Effector memory CD4-positive, alpha-beta T cell (primary cell): ENCODE results near the gene KIF3C.

Source experiments
- DNase-seq, 3 donors: peaks; one replicate each; pipeline ENCODE4 v3.0.0-alpha.2; 2020
- H3K27ac ChIP-seq: 2 replicates; pipeline ENCODE4 v1.7.0; 2013; ENCODE audit warnings: mild to moderate bottlenecking, low read length, moderate library complexity; ENCODE audit not compliant: insufficient read depth, poor library complexity, severe bottlenecking
- H3K27me3 ChIP-seq: replicated peaks from 2 replicates; pipeline ENCODE4 v1.7.0; 2013; ENCODE audit warnings: mild to moderate bottlenecking, low read length; ENCODE audit not compliant: insufficient read depth, control insufficient read depth, poor library complexity, severe bottlenecking
- H3K36me3 ChIP-seq: 2 replicates; pipeline ENCODE4 v1.7.0; 2013; ENCODE audit warnings: mild to moderate bottlenecking, low read length, moderate library complexity; ENCODE audit not compliant: control insufficient read depth, insufficient read depth
- H3K4me1 ChIP-seq: 2 replicates; pipeline ENCODE4 v1.7.0; 2013; ENCODE audit warnings: low read length, mild to moderate bottlenecking; ENCODE audit not compliant: control insufficient read depth, insufficient read depth, poor library complexity, severe bottlenecking
- H3K4me3 ChIP-seq: 2 replicates; pipeline ENCODE4 v1.7.0; 2013; ENCODE audit warnings: low read length, low read depth, mild to moderate bottlenecking; ENCODE audit not compliant: insufficient read depth, poor library complexity, severe bottlenecking
- H3K9me3 ChIP-seq: 2 replicates; pipeline ENCODE4 v1.7.0; 2013; ENCODE audit warnings: mild to moderate bottlenecking, low read length, moderate library complexity; ENCODE audit not compliant: control insufficient read depth

Gene KIF3C

DNA sequence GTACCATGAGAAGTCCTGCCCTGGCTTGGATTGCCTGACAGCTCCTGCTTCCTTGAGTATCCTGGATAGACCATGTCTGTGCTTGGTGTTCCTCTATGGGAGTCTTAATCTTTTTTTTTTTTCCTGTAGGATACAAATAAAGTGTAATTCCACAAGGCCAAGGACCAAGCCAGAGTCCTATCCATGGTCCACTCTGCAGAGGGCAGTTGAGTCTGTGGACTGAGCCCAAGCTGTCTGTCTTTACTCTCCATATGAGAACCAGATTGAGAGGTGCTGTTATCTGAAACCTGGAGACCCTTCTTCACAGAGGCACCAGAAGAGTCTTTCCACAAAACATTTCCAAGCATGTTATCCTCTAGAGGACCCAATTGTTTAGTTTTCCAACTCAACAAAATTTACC is 1.4 kb upstream of the KIF3C start:
- peaks cover 8% of the 10 kb centered on the region for H3K4me1 ChIP-seq
- no peak overlapping the region for H3K4me3 ChIP-seq
- H3K9me3 ChIP-seq = no peaks in the 10 kb centered on the region
- DNase-seq = no peak
- H3K36me3 ChIP-seq = no peaks in the 10 kb centered on the region
- no peaks in the 10 kb centered on the region for H3K27me3 ChIP-seq
- H3K27ac ChIP-seq = no peak overlapping the region

DNA sequence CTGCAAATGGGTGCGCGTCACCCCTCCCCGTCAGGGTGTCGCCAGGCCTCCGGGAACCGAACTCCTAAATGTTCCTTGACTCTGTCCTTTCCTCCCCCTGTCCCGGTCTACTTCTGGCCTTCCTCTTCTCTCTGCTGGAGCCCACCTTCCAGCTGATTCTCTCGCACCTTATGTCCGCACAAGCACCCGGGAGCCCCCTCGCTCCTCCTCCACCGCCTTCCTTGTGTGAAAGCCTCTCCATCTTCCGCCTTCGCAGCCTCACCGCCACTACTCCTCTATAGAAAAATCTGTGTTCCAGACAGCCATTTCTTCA is 627 bp upstream of the KIF3C start:
- H3K27ac ChIP-seq = no peak overlapping the region

DNA sequence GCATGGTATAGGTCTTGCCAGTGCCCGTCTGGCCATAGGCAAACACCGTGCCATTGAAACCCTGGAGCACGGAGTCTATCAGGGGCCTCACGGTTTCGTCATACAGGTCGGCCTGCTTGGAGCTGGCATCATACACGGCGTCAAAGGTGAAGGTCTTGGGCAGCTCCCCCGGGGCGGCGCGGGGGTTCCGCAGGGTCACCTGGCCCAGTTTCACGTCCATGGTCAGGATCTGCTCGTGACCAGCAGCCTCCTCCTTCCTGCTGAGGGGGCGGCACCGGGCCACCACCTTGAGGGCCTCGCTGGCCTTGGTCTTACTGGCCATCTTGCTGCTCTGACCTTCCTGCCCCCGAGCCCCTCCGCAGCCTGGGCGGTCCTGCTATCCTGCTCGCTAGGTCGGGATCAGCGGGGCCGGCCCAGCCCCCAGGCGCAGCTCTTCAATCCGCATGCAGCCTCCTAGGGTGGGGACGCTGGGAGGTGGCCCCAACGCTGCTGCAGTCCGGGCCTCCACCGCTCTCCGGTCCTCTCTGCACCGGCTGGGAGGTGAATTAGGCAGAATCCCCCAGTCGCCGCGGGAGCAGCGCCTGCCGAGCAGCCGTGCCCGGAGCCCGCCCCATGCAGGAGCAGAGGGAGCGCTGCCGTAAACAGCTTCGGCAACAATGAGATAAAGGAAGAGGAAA is 563 bp downstream of the KIF3C start:
- no peaks in the 10 kb centered on the region for H3K27me3 ChIP-seq
- no peak for DNase-seq
- H3K4me1 ChIP-seq = peaks cover 8% of the 10 kb centered on the region
- H3K9me3 ChIP-seq = no peaks in the 10 kb centered on the region
- H3K27ac ChIP-seq = peak overlapping the region; percentile 42
- peak overlapping the region; percentile 69 for H3K4me3 ChIP-seq
- no peaks in the 10 kb centered on the region for H3K36me3 ChIP-seq

More for the DNA sequence above, 627 bp upstream of the KIF3C start:
- Histone ChIP-seq H3K4me3 (peak overlapping the region; percentile 69), H3K9me3 (no peaks in the 10 kb centered on the region), H3K36me3 (no peaks in the 10 kb centered on the region), H3K27me3 (no peaks in the 10 kb centered on the region), H3K4me1 (peaks cover 8% of the 10 kb centered on the region)
- DNase-seq = no peak

DNA sequence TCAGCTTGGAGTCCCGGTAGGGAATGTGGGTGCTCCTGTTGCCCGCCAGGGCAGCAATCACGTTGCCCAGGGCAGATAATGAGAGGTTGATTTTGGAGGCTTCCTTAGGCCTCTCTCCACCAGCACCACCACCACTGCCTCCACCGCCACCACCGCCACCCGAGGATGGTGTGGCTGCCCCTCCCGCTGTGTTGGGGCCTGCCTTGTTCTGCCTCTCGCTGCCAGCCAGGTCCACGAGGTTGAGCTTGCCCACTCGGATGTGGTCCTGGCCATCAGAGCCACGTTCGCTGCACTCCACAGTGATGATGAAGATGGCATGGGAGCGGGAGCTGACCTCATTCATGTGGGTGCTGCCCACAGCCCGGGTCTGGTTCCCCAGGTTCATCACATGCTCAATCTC is 1.3 kb downstream of the KIF3C start:
- DNase-seq = no peak
- H3K4me3 ChIP-seq = no peak overlapping the region
- H3K27ac ChIP-seq = no peak overlapping the region
- peaks cover 8% of the 10 kb centered on the region for H3K4me1 ChIP-seq
- no peaks in the 10 kb centered on the region for H3K27me3 ChIP-seq
- no peaks in the 10 kb centered on the region for H3K9me3 ChIP-seq
- no peaks in the 10 kb centered on the region for H3K36me3 ChIP-seq

DNA sequence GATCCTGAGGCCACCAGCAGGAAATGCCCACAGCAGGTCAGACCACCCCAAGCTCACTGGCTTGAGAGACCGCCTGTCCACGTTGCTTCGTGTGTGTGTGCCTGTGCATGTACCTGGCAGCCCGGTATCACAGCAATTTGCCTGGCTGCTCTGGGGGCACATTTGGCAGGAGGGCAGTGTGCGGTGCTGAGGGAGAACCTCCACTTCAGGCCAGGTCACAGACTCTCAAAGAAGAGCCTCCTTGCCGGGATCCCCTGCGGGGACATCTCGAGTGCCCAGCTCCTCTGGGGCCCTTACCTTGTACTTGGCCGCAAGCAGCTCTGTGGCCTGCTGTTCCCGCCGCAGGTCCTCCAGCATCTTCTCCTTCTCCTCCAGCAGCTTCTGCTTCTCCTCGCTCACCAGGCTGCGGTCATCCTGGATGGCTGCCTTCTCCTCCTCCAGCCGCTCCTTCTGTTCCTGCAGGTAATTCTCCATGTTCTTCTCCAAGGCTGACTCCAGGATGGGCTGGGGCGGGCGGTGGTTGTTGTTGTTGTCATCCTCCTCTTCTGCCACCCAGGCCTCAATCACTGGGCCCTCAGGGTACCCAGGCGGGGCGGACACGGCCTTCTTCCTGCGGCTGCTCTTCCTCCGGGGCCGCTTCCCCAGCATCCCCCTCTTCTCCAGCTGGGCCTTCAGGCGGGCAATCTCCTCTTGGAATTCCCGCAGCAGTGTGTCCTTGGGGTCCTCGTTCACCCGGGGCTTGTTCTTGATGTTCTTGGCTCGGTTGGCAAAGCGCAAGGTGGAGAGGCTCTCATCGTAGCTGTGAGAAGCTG is 2.0 kb downstream of the KIF3C start:
- H3K27me3 ChIP-seq = no peaks in the 10 kb centered on the region
- H3K4me1 ChIP-seq = peaks cover 8% of the 10 kb centered on the region
- H3K27ac ChIP-seq = no peak overlapping the region
- no peaks in the 10 kb centered on the region for H3K36me3 ChIP-seq
- no peak overlapping the region for H3K4me3 ChIP-seq
- DNase-seq = no peak
- no peaks in the 10 kb centered on the region for H3K9me3 ChIP-seq

DNA sequence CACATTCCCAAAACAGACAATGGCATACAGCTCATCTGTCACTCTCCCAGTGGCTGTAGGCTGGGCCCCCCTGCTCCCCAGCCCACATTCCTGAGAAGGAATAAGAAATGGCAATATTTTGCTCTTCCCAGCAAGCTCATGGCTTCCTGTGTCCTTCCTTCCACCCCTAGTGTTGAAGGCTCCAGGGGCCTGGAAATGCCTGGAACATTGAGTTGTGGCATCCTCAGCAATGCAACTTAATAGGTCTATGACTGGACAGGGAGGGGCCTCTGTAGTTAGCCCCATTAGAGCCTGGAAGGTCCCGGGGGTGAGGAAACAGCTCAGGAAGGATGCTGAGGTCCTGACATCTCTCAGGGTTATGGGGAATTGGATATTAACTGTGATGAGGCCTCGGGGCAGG is 3.3 kb downstream of the KIF3C start:
- Histone ChIP-seq H3K4me1 (peaks cover 8% of the 10 kb centered on the region), H3K9me3 (no peaks in the 10 kb centered on the region), H3K27me3 (no peaks in the 10 kb centered on the region), H3K4me3 (no peak overlapping the region), H3K27ac (no peak overlapping the region), H3K36me3 (no peaks in the 10 kb centered on the region)
- DNase-seq = no peak

DNA sequence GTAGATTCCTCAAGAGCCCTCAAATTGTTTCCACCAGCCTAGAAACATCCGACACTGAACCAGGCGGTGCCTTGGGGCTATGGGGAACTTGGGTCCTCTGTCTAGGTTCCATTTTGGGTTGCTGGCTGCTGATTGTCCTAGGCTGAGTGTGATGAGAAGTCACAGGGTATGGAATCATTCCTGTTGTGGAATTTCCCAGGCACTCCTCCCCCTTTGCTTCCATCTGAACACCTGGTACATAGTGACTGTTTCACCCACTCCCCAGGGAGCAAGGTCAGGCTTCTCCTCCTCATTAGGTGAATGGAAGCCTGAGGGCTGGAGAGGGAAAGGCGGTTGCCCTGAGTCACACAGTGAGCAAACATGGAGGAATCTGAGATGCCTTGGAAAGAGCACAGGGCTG is 4.5 kb downstream of the KIF3C start:
- Histone ChIP-seq H3K36me3 (no peaks in the 10 kb centered on the region), H3K27me3 (no peaks in the 10 kb centered on the region), H3K4me3 (no peak overlapping the region), H3K9me3 (no peaks in the 10 kb centered on the region), H3K4me1 (peaks cover 8% of the 10 kb centered on the region), H3K27ac (no peak overlapping the region)
- DNase-seq = no peak

DNA sequence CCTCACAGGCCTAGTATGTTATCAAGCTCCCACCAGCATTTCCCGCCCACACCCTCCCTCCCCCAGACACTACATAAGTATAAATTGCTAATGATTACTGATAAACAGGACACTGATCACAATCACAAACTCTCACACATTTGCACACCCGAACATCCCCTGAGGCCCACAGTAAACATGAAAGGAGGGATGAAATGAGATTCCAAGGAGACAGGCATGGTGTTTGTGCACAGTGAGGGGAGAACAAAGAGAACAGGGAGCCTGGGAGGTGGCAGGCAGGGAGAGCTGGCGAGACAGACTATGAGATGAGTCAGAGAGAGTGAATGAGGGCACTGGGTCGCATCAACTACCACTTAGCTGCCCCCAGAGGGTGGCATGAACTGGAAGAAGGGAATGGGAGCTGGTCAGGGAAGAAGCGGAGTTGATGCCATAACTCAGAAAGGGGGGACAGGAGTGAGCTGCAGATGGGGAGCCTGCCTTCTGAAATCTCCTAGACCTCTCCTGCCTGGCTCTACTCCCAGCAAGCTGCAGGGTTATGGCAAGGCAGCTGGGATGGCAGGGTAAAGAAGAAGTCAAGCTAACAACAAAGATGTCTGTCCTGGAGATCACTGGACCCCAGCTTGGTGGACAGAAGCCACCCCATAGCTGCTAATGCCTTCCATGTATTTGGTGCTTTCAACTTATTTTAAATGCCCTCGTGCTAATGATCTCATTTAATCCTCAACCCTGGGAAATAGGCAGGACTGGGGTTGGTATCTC is 5.1 kb downstream of the KIF3C start:
- Histone ChIP-seq H3K9me3 (no peaks in the 10 kb centered on the region), H3K36me3 (no peaks in the 10 kb centered on the region), H3K27me3 (no peaks in the 10 kb centered on the region), H3K4me1 (peaks cover 8% of the 10 kb centered on the region), H3K27ac (no peak overlapping the region), H3K4me3 (no peak overlapping the region)
- DNase-seq = no peak

DNA sequence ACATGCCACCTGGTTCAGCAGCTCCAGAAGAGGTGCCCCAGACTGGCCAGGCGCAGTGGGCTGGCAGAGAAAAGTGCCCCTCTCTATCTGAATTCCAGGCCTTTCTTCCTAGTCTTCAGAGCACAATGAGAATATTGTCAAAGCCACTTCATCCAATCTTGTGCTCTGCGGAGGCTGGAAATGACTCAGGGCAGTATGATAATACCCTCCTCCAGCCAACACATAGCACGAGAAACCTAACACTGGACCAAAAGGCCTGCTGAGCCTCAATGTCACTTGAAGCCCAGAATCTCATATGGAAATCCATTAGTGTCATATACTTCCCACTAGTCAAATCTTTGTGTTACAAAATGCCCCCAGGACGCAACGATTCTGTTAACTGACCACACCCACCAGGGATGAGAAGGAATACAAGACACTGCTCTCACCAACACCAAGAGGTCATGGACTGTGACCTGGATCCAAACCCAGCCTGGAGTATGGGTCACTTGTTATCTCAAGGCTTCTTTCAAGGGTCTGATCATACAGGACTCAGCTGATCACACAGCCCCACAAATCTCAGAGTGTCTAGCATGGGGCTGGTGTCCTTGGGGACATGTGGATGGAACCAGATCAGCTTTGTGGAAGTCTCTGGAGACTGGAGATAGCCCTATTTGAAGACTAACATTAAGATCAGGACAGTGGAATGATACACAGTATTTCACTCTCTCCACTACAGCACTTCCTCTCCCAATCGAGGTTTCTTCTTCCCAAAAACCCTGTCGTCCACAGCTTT is 10.1 kb downstream of the KIF3C start:
- no peaks in the 10 kb centered on the region for H3K36me3 ChIP-seq
- DNase-seq = no peak
- H3K4me1 ChIP-seq = no peaks in the 10 kb centered on the region
- H3K9me3 ChIP-seq = no peaks in the 10 kb centered on the region
- no peak overlapping the region for H3K27ac ChIP-seq
- H3K4me3 ChIP-seq = no peak overlapping the region
- H3K27me3 ChIP-seq = no peaks in the 10 kb centered on the region
